Liver (tissue), 9 donors: ENCODE results near the gene IPO5. TPM values are rescaled to one million over a fixed set of nuclear protein-coding genes. Genes with fewer than 3 reads are reported as not detected.

Source experiments
- DNase-seq: peaks from one replicate; pipeline ENCODE4 v3.0.0-alpha.2; 2017; ENCODE audit warnings: low spot score
- H3K27ac ChIP-seq, 2 donors: one replicate each; pipeline ENCODE4 v1.7.0; 2013; ENCODE audit warnings: inconsistent platforms in 2 of 2, low read length in 2 of 2, control low read depth in 1 of 2, low read depth in 1 of 2, mild to moderate bottlenecking in 1 of 2
- H3K27me3 ChIP-seq, 4 donors: one replicate each; pipeline versions ENCODE4 v1.6.1 to v1.7.0; 2013; ENCODE audit warnings: low read length in 3 of 4, inconsistent platforms in 1 of 4, mild to moderate bottlenecking in 1 of 4, moderate library complexity in 1 of 4; ENCODE audit not compliant: control insufficient read depth in 4 of 4, insufficient read depth in 4 of 4
- H3K36me3 ChIP-seq, 4 donors: one replicate each; pipeline versions ENCODE4 v1.6.1 to v1.7.0; 2013; ENCODE audit warnings: low read length in 3 of 4, mild to moderate bottlenecking in 3 of 4, low read depth in 1 of 4, moderate library complexity in 1 of 4; ENCODE audit not compliant: control insufficient read depth in 4 of 4, insufficient read depth in 3 of 4
- H3K4me1 ChIP-seq, 4 donors: one replicate each; pipeline versions ENCODE4 v1.6.1 to v1.7.0; 2013; ENCODE audit warnings: low read length in 3 of 4, mild to moderate bottlenecking in 3 of 4, moderate library complexity in 1 of 4; ENCODE audit not compliant: control insufficient read depth in 4 of 4, insufficient read depth in 4 of 4
- H3K4me3 ChIP-seq, 3 donors: one replicate each; pipeline versions ENCODE4 v1.6.1 to v1.7.0; 2013; ENCODE audit warnings: low read length in 3 of 3, control low read depth in 1 of 3, low read depth in 1 of 3, mild to moderate bottlenecking in 1 of 3
- H3K9ac ChIP-seq, 2 donors: one replicate each; pipeline ENCODE4 v1.7.0; 2013; ENCODE audit warnings: low read length in 2 of 2, mild to moderate bottlenecking in 2 of 2, moderate library complexity in 2 of 2, control low read depth in 1 of 2, low read depth in 1 of 2
- H3K9me3 ChIP-seq, 4 donors: one replicate each; pipeline versions ENCODE4 v1.6.1 to v1.7.0; 2013; ENCODE audit warnings: low read length in 3 of 4; ENCODE audit not compliant: control insufficient read depth in 4 of 4
- EGR1 ChIP-seq, 2 donors: IDR thresholded peaks; 2 replicates each; pipeline ENCODE4 v1.6.1; 2016 to 2018; ENCODE audit warnings: antibody characterized with exemption in 2 of 2, low read depth in 2 of 2
- FOXA1 ChIP-seq: IDR thresholded peaks from 2 replicates; pipeline ENCODE4 v1.6.1; 2016; ENCODE audit warnings: antibody characterized with exemption
- FOXA2 ChIP-seq: IDR thresholded peaks from 2 replicates; pipeline ENCODE4 v1.6.1; 2016; ENCODE audit warnings: antibody characterized with exemption
- GABPA ChIP-seq, 2 donors: IDR thresholded peaks in 1 of 2; conservative IDR thresholded peaks in 1 of 2; 2 replicates each; pipeline ENCODE4 v1.6.1; 2016; ENCODE audit warnings: antibody characterized with exemption in 2 of 2, mild to moderate bottlenecking in 1 of 2, moderate library complexity in 1 of 2
- HNF4A ChIP-seq, 2 donors: conservative IDR thresholded peaks; 2 replicates each; pipeline ENCODE4 v1.6.1; 2016; ENCODE audit warnings: antibody characterized with exemption in 2 of 2, mild to moderate bottlenecking in 2 of 2
- HNF4G ChIP-seq: IDR thresholded peaks from 2 replicates; pipeline ENCODE4 v1.6.1; 2016; ENCODE audit warnings: antibody characterized with exemption
- JUND ChIP-seq, 2 donors: IDR thresholded peaks; 2 replicates each; pipeline ENCODE4 v1.6.1; 2016; ENCODE audit warnings: antibody characterized with exemption in 2 of 2
- NR2F2 ChIP-seq: IDR thresholded peaks from 2 replicates; pipeline ENCODE4 v1.6.1; 2016; ENCODE audit warnings: antibody characterized with exemption
- RAD21 ChIP-seq, 2 donors: IDR thresholded peaks; 2 replicates each; pipeline ENCODE4 v1.6.1; 2016; ENCODE audit warnings: antibody characterized with exemption in 2 of 2, mild to moderate bottlenecking in 2 of 2
- RXRA ChIP-seq, 2 donors: IDR thresholded peaks; 2 replicates each; pipeline ENCODE4 v1.6.1; 2017 to 2018; ENCODE audit warnings: antibody characterized with exemption in 2 of 2, mild to moderate bottlenecking in 1 of 2
- SP1 ChIP-seq: IDR thresholded peaks from 2 replicates; pipeline ENCODE4 v1.6.1; 2018; ENCODE audit warnings: antibody characterized with exemption, mild to moderate bottlenecking
- TAF1 ChIP-seq: conservative IDR thresholded peaks from 2 replicates; pipeline ENCODE4 v1.6.1; 2016; ENCODE audit warnings: antibody characterized with exemption, mild to moderate bottlenecking
- YY1 ChIP-seq: IDR thresholded peaks from 2 replicates; pipeline ENCODE4 v1.6.1; 2016; ENCODE audit warnings: antibody characterized with exemption, mild to moderate bottlenecking
- WGBS: extraction: QIAGEN DNeasy Blood & Tissue Kit; methylation state at CpG from one replicate; pipeline ENCODE4 v1.1.7; 2013; 5-methylcytosine and 5-hydroxymethylcytosine counted together
- polyA plus RNA-seq, 2 donors: library from polyadenylated mRNA; stranded (reverse) in 1 of 2; unstranded in 1 of 2; fragments of 200-250 nt in 1 of 2; fragments of >200 nt in 1 of 2; fragmentation: Nextera tagmentation in 1 of 2; extraction: Ambion mirVana in 1 of 2; gene quantifications; one replicate each; pipeline versions ENCODE4 v1.2.1 to v1.2.3, GENCODE V29; 2013 to 2015
- total RNA-seq, 2 donors: library from RNA; depleted of rRNA; stranded (reverse); fragments of >200 nt; gene quantifications; one replicate each; pipeline ENCODE4 v1.2.3, GENCODE V29; 2014
- TF ChIP-seq, protein P1 (sequence below): IDR thresholded peaks from 2 replicates; pipeline ENCODE4 v1.6.1; 2016; ENCODE audit warnings: antibody characterized with exemption
- TF ChIP-seq, protein P2 (sequence below): IDR thresholded peaks from 2 replicates; pipeline ENCODE4 v1.6.1; 2016; ENCODE audit warnings: antibody characterized with exemption
- TF ChIP-seq, protein P3 (sequence below): fragments of 150-350 bp; IDR thresholded peaks from 2 replicates; pipeline ENCODE4 v1.5.1; 2017; ENCODE audit warnings: improper control_type of control experiment, low read depth, low read length; ENCODE audit not compliant: missing input control
- TF ChIP-seq, protein P4 (sequence below): IDR thresholded peaks from 2 replicates; pipeline ENCODE4 v1.6.1; 2016; ENCODE audit warnings: antibody characterized with exemption
- TF ChIP-seq, protein P5 (sequence below): IDR thresholded peaks from 2 replicates; pipeline ENCODE4 v1.6.1; 2016; ENCODE audit warnings: antibody characterized with exemption, mild to moderate bottlenecking
- donor health status: healthy.
- donor health status: healthy.
- donor health status: healthy.
- donor health status: healthy.
- donor health status: healthy.

The IPO5 gene
- total and polyA plus RNA-seq, 4 donors: 19.2 to 92.8 (median 46.6) TPM

DNA sequence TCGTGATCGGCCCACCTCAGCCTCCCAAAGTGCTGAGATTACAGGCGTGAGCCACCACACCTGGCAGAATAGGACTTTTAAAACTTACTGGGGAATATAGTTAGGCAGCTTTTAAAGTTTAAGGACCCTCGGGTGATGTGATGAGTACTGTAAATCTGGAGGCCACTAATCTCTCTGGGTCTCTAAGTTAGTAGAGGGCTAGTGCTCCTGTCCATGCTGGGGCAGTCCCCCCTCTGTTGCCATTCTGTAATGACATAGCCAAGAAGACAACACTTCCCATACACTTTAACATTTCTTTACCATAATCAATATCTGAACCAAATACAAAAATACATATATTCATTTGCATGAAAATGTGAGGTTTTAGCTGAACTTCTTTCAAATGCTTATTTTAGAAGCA, 65.7 kb downstream of the IPO5 start:
- TF ChIP-seq HNF4G: no peak
- TF ChIP-seq, protein P1, sequence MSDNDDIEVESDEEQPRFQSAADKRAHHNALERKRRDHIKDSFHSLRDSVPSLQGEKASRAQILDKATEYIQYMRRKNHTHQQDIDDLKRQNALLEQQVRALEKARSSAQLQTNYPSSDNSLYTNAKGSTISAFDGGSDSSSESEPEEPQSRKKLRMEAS: no peak
- no peak for TF ChIP-seq TAF1
- no peak for TF ChIP-seq SP1
- TF ChIP-seq, protein P2, sequence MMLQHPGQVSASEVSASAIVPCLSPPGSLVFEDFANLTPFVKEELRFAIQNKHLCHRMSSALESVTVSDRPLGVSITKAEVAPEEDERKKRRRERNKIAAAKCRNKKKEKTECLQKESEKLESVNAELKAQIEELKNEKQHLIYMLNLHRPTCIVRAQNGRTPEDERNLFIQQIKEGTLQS: no peak
- no peak for TF ChIP-seq FOXA2
- TF ChIP-seq NR2F2: no peak
- TF ChIP-seq FOXA1: no peak
- TF ChIP-seq EGR1 (IDR thresholded peaks at IDR 0.05; ENCODE audit: low read depth in 2 of 2): no peak
- TF ChIP-seq, protein P3, sequence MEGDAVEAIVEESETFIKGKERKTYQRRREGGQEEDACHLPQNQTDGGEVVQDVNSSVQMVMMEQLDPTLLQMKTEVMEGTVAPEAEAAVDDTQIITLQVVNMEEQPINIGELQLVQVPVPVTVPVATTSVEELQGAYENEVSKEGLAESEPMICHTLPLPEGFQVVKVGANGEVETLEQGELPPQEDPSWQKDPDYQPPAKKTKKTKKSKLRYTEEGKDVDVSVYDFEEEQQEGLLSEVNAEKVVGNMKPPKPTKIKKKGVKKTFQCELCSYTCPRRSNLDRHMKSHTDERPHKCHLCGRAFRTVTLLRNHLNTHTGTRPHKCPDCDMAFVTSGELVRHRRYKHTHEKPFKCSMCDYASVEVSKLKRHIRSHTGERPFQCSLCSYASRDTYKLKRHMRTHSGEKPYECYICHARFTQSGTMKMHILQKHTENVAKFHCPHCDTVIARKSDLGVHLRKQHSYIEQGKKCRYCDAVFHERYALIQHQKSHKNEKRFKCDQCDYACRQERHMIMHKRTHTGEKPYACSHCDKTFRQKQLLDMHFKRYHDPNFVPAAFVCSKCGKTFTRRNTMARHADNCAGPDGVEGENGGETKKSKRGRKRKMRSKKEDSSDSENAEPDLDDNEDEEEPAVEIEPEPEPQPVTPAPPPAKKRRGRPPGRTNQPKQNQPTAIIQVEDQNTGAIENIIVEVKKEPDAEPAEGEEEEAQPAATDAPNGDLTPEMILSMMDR: no peak
- no peak for TF ChIP-seq JUND (IDR thresholded peaks at IDR 0.05)
- Histone ChIP-seq H3K27ac (no peak overlapping the region), H3K9me3 (no peaks in the 10 kb centered on the region), H3K4me3 (no peak overlapping the region), H3K27me3 (no peaks in the 10 kb centered on the region), H3K36me3 (peaks cover 3 to 65% (median 62%) of the 10 kb centered on the region in 4 donors), H3K4me1 (no peaks in the 10 kb centered on the region), H3K9ac (no peak overlapping the region)
- no peak for DNase-seq
- WGBS: 97% methylated on average over 4 of the region's 4 CpGs

DNA sequence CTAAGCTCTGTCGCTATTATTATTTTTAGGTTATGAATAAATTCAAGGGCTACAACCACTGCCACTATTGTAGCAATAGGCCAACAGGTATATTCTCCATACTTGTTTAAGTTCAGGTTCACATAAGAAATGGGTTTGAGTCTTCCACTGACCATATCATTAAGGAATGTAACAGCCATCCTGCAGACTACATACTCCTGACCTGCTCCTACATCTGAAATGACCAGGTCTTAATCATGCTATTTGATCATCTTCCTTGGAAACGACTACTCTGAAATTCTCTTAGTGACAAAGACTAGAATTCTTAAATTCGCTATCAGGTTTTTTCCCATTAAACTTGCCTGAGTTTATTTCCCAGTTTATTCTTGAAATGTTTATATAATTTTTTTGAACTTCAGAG, 66.8 kb downstream of the IPO5 start:
- Histone ChIP-seq H3K4me3 (no peak overlapping the region), H3K36me3 (peaks cover 2 to 62% (median 56%) of the 10 kb centered on the region in 4 donors), H3K27me3 (no peaks in the 10 kb centered on the region), H3K9ac (no peak overlapping the region), H3K27ac (no peak overlapping the region), H3K9me3 (no peaks in the 10 kb centered on the region), H3K4me1 (peaks cover 0 to under 1% (median 0%) of the 10 kb centered on the region in 4 donors)
- TF ChIP-seq YY1 (no peak), EGR1 (IDR thresholded peaks at IDR 0.05; ENCODE audit: low read depth in 2 of 2) (no peak), NR2F2 (no peak), TAF1 (no peak), RXRA (IDR thresholded peaks at IDR 0.05) (no peak), GABPA (IDR thresholded peaks at IDR 0.05 in 1 of 2, conservative IDR thresholded peaks at IDR 0.05 in 1 of 2) (no peak), JUND (IDR thresholded peaks at IDR 0.05) (no peak), RAD21 (IDR thresholded peaks at IDR 0.05) (no peak), FOXA2 (no peak), FOXA1 (no peak), SP1 (no peak), HNF4G (no peak), HNF4A (conservative IDR thresholded peaks at IDR 0.05) (no peak)
- TF ChIP-seq, protein P3: no peak
- TF ChIP-seq, protein P4, sequence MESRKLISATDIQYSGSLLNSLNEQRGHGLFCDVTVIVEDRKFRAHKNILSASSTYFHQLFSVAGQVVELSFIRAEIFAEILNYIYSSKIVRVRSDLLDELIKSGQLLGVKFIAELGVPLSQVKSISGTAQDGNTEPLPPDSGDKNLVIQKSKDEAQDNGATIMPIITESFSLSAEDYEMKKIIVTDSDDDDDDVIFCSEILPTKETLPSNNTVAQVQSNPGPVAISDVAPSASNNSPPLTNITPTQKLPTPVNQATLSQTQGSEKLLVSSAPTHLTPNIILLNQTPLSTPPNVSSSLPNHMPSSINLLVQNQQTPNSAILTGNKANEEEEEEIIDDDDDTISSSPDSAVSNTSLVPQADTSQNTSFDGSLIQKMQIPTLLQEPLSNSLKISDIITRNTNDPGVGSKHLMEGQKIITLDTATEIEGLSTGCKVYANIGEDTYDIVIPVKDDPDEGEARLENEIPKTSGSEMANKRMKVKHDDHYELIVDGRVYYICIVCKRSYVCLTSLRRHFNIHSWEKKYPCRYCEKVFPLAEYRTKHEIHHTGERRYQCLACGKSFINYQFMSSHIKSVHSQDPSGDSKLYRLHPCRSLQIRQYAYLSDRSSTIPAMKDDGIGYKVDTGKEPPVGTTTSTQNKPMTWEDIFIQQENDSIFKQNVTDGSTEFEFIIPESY: no peak
- TF ChIP-seq, protein P1: no peak
- TF ChIP-seq, protein P5, sequence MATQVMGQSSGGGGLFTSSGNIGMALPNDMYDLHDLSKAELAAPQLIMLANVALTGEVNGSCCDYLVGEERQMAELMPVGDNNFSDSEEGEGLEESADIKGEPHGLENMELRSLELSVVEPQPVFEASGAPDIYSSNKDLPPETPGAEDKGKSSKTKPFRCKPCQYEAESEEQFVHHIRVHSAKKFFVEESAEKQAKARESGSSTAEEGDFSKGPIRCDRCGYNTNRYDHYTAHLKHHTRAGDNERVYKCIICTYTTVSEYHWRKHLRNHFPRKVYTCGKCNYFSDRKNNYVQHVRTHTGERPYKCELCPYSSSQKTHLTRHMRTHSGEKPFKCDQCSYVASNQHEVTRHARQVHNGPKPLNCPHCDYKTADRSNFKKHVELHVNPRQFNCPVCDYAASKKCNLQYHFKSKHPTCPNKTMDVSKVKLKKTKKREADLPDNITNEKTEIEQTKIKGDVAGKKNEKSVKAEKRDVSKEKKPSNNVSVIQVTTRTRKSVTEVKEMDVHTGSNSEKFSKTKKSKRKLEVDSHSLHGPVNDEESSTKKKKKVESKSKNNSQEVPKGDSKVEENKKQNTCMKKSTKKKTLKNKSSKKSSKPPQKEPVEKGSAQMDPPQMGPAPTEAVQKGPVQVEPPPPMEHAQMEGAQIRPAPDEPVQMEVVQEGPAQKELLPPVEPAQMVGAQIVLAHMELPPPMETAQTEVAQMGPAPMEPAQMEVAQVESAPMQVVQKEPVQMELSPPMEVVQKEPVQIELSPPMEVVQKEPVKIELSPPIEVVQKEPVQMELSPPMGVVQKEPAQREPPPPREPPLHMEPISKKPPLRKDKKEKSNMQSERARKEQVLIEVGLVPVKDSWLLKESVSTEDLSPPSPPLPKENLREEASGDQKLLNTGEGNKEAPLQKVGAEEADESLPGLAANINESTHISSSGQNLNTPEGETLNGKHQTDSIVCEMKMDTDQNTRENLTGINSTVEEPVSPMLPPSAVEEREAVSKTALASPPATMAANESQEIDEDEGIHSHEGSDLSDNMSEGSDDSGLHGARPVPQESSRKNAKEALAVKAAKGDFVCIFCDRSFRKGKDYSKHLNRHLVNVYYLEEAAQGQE: no peak
- TF ChIP-seq, protein P2: no peak
- WGBS: 95% methylated on average over 3 of the region's 3 CpGs
- no peak for DNase-seq
